ENCODE measurements around the gene AZIN2. TPM values are rescaled to one million over a fixed set of nuclear protein-coding genes. Genes with fewer than 3 reads are reported as not detected.

AZIN2 gene
- total and polyA plus RNA-seq, 10 of the 15 experiments (the other 5 are each of a cell fraction or from before 2014, with no cell fraction given) = 0.02 to 0.85 (median 0.23) TPM

DNA sequence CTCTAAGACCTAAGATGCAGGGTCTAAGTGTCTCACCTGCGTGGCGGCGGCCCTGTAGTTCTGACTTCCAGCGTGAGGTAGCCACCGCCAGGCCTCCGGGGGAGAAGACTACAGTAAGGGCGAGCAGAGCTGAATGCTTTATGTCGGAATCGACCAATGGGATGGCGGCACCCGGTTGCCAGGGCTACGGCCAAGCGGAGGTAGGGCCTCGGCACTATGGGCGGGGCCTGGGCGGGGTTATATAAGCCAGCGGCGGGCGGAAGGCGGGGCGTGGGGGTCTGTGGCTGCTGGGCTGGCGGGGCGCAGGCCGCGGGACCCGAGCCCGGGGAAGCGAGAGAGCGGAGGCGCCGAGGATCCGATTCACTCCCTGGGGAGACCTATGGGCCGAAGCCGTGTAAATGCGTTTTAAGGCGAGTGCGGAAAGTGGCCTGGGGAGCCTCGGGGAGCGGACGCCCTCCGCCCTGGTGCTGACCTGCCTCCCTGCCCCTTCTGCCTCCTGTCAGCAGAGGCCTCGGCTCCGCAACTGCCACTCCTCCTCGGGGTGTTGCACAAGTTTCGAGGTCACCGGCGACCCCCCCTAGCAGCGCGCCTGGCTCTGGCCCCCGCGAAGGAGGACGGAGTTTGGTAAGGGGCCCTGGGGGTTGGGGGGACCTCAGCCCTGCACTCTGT, at the start of gene AZIN2 (continued):
- TF ChIP-seq, protein P1, sequence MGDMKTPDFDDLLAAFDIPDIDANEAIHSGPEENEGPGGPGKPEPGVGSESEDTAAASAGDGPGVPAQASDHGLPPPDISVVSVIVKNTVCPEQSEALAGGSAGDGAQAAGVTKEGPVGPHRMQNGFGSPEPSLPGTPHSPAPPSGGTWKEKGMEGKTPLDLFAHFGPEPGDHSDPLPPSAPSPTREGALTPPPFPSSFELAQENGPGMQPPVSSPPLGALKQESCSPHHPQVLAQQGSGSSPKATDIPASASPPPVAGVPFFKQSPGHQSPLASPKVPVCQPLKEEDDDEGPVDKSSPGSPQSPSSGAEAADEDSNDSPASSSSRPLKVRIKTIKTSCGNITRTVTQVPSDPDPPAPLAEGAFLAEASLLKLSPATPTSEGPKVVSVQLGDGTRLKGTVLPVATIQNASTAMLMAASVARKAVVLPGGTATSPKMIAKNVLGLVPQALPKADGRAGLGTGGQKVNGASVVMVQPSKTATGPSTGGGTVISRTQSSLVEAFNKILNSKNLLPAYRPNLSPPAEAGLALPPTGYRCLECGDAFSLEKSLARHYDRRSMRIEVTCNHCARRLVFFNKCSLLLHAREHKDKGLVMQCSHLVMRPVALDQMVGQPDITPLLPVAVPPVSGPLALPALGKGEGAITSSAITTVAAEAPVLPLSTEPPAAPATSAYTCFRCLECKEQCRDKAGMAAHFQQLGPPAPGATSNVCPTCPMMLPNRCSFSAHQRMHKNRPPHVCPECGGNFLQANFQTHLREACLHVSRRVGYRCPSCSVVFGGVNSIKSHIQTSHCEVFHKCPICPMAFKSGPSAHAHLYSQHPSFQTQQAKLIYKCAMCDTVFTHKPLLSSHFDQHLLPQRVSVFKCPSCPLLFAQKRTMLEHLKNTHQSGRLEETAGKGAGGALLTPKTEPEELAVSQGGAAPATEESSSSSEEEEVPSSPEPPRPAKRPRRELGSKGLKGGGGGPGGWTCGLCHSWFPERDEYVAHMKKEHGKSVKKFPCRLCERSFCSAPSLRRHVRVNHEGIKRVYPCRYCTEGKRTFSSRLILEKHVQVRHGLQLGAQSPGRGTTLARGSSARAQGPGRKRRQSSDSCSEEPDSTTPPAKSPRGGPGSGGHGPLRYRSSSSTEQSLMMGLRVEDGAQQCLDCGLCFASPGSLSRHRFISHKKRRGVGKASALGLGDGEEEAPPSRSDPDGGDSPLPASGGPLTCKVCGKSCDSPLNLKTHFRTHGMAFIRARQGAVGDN (IDR thresholded peaks at IDR 0.05) = no peak

DNA sequence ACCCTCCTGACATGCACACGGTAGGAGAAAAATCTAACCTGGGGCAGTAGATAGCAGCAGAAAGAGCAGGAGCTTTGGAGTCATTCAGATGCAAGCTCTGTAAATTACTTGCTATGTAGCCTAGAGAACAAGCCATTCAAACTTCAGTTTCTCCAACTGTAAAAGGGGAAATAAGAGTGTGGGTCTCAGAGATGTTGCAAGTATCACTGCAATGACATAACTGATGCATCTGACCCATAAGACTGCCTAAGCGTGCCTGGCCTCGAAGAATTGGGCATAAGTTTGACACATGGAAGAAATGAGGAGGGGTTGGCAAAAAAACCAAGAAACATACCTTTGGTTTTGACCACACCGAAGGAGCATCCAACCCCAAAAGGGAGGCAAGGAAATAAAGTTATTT, 49.4 kb upstream of the AZIN2 start:
- SMC1A ChIA-PET (ENCODE audit: uncharacterized antibody, unreplicated experiment) = interaction anchor here (0.7 to 5.7 kb wide), 8 partner anchors 26 to 112 kb away, joined by 3 to 53 read pairs (median 7); no protein-coding TSS in a partner anchor
- Histone ChIP-seq H3K79me2 (ENCODE audit: control insufficient read depth, insufficient read depth, low read length) (peaks cover 96% of the 10 kb centered on the region), H2AFZ (ENCODE audit: control insufficient read depth, low read depth, low read length) (no peak overlapping the region), H3K9ac (ENCODE audit: control insufficient read depth, insufficient read depth, low read length) (no peak overlapping the region), H3K4me2 (ENCODE audit: control insufficient read depth, insufficient read depth) (peak overlapping the region; percentile 78), H3K4me3 (no peak overlapping the region), H3K4me1 (ENCODE audit: control insufficient read depth, insufficient read depth, low read length) (peaks cover 15% of the 10 kb centered on the region), H3K36me3 (ENCODE audit: control insufficient read depth in 2 of 2, insufficient read depth in 2 of 2, low read length in 1 of 2) (peaks cover 0 to 25% of the 10 kb centered on the region in 2 experiments), H3K27ac (ENCODE audit: control insufficient read depth, insufficient read depth) (no peak overlapping the region), H4K20me1 (ENCODE audit: control insufficient read depth, insufficient read depth) (peaks cover 5% of the 10 kb centered on the region; the same call in 1 of the 2 replicates), H3K9me3 (replicated peaks; ENCODE audit: control insufficient read depth, insufficient read depth, low read length) (no peaks in the 10 kb centered on the region), H3K27me3 (replicated peaks in 1 of 2; ENCODE audit: control insufficient read depth in 2 of 2, insufficient read depth in 2 of 2, low read length in 1 of 2) (no peaks in the 10 kb centered on the region)
- no TSS peak for BruUV-seq (replicated peaks)
- intact Hi-C loops (cut with micrococcal nuclease; ENCODE audit: unreplicated experiment) (no loop called here), in situ Hi-C loops (cut with MboI) (no loop called here)
- no peak for FAIRE-seq
- whole genome bisulfite sequencing (ENCODE audit: insufficient coverage, insufficient replicate concordance, low lambda C conversion rate, missing lambda C conversion rate) = 99% methylated on average over 4 of the region's 4 CpGs
- POLR2A ChIA-PET = interaction anchor here (1.1 kb wide), 1 partner anchor 35 kb away, joined by 3 read pairs; no protein-coding TSS in a partner anchor
- RAD21 ChIA-PET (ENCODE audit: unreplicated experiment) = interaction anchor here (1.2 to 3.0 kb wide), 5 partner anchors 12 to 70 kb away, joined by 3 to 10 read pairs (median 8); no protein-coding TSS in a partner anchor
- ATAC-seq = no peak
- CTCF ChIA-PET = interaction anchor here (0.9 to 1.5 kb wide), 7 partner anchors 9 to 96 kb away, joined by 3 to 8 read pairs (median 3); partner anchors contain the start of gene RNF19B
- TF ChIP-seq STAT3 (IDR thresholded peaks at IDR 0.05; ENCODE audit: low read depth, low read length) (no peak), FOXM1 (IDR thresholded peaks at IDR 0.05; ENCODE audit: low read depth, low read length) (no peak), MEF2A (IDR thresholded peaks at IDR 0.05; ENCODE audit: insufficient read depth, low read depth, low read length) (no peak), NR2C1 (IDR thresholded peaks at IDR 0.05) (no peak), MEF2B (IDR thresholded peaks at IDR 0.05; ENCODE audit: partially characterized antibody, poor library complexity, severe bottlenecking) (no peak), KDM1A (IDR thresholded peaks at IDR 0.05; ENCODE audit: borderline replicate concordance) (no peak), IKZF1 (conservative IDR thresholded peaks at IDR 0.05) (no peak)
- TF ChIP-seq, protein P2, sequence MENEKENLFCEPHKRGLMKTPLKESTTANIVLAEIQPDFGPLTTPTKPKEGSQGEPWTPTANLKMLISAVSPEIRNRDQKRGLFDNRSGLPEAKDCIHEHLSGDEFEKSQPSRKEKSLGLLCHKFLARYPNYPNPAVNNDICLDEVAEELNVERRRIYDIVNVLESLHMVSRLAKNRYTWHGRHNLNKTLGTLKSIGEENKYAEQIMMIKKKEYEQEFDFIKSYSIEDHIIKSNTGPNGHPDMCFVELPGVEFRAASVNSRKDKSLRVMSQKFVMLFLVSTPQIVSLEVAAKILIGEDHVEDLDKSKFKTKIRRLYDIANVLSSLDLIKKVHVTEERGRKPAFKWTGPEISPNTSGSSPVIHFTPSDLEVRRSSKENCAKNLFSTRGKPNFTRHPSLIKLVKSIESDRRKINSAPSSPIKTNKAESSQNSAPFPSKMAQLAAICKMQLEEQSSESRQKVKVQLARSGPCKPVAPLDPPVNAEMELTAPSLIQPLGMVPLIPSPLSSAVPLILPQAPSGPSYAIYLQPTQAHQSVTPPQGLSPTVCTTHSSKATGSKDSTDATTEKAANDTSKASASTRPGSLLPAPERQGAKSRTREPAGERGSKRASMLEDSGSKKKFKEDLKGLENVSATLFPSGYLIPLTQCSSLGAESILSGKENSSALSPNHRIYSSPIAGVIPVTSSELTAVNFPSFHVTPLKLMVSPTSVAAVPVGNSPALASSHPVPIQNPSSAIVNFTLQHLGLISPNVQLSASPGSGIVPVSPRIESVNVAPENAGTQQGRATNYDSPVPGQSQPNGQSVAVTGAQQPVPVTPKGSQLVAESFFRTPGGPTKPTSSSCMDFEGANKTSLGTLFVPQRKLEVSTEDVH (IDR thresholded peaks at IDR 0.05; ENCODE audit: low read depth, partially characterized antibody) = no peak
- TF ChIP-seq, protein P3, sequence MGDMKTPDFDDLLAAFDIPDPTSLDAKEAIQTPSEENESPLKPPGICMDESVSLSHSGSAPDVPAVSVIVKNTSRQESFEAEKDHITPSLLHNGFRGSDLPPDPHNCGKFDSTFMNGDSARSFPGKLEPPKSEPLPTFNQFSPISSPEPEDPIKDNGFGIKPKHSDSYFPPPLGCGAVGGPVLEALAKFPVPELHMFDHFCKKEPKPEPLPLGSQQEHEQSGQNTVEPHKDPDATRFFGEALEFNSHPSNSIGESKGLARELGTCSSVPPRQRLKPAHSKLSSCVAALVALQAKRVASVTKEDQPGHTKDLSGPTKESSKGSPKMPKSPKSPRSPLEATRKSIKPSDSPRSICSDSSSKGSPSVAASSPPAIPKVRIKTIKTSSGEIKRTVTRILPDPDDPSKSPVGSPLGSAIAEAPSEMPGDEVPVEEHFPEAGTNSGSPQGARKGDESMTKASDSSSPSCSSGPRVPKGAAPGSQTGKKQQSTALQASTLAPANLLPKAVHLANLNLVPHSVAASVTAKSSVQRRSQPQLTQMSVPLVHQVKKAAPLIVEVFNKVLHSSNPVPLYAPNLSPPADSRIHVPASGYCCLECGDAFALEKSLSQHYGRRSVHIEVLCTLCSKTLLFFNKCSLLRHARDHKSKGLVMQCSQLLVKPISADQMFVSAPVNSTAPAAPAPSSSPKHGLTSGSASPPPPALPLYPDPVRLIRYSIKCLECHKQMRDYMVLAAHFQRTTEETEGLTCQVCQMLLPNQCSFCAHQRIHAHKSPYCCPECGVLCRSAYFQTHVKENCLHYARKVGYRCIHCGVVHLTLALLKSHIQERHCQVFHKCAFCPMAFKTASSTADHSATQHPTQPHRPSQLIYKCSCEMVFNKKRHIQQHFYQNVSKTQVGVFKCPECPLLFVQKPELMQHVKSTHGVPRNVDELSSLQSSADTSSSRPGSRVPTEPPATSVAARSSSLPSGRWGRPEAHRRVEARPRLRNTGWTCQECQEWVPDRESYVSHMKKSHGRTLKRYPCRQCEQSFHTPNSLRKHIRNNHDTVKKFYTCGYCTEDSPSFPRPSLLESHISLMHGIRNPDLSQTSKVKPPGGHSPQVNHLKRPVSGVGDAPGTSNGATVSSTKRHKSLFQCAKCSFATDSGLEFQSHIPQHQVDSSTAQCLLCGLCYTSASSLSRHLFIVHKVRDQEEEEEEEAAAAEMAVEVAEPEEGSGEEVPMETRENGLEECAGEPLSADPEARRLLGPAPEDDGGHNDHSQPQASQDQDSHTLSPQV (IDR thresholded peaks at IDR 0.05) = no peak
- DNase-seq (ENCODE audit: low read depth, low spot score) = no peak
